GM12878 (cell line): ENCODE data around the gene ARHGEF1. TPM values are rescaled to one million over a fixed set of nuclear protein-coding genes. Genes with fewer than 3 reads are reported as not detected.

Experiments
- BCL11A ChIP-seq: IDR thresholded peaks from 2 replicates; pipeline ENCODE4 v1.6.1; 2011; ENCODE audit warnings: low read depth, low read length
- CBFB ChIP-seq: IDR thresholded peaks from 2 replicates; pipeline ENCODE4 v1.6.1; 2016; ENCODE audit warnings: antibody characterized with exemption, low read depth
- E4F1 ChIP-seq: fragments of 450-650 bp; IDR thresholded peaks from 2 replicates; pipeline ENCODE4 v1.6.1; 2018; ENCODE audit warnings: borderline replicate concordance, mild to moderate bottlenecking; ENCODE audit not compliant: partially characterized antibody
- ELK1 ChIP-seq: IDR thresholded peaks from 2 replicates; pipeline ENCODE4 v1.6.1; 2012; ENCODE audit warnings: low read depth, low read length, improper control_type of control experiment
- JUND ChIP-seq: IDR thresholded peaks from 2 replicates; pipeline ENCODE4 v1.6.1; 2012; ENCODE audit warnings: low read depth, mild to moderate bottlenecking, low read length, improper control_type of control experiment, moderate library complexity
- NR2F1 ChIP-seq: fragments of 450-650 bp; conservative IDR thresholded peaks from 2 replicates; pipeline ENCODE4 v1.6.1; 2017; ENCODE audit warnings: mild to moderate bottlenecking
- PKNOX1 ChIP-seq: fragments of 450-650 bp; IDR thresholded peaks from 2 replicates; pipeline ENCODE4 v1.6.1; 2016; ENCODE audit warnings: mild to moderate bottlenecking
- RBBP5 ChIP-seq: fragments of 200-600 bp; sonication (generic); conservative IDR thresholded peaks from 2 replicates; pipeline ENCODE4 v1.6.1; 2016
- RELA ChIP-seq: fragments of 450-650 bp; IDR thresholded peaks from 2 replicates; pipeline ENCODE4 v1.8.0; 2014; ENCODE audit warnings: borderline replicate concordance; ENCODE audit not compliant: partially characterized antibody
- SIX5 ChIP-seq: IDR thresholded peaks from 2 replicates; pipeline ENCODE4 v1.6.1; 2011; ENCODE audit warnings: mild to moderate bottlenecking, low read depth, low read length, moderate library complexity; ENCODE audit not compliant: severe bottlenecking
- SMAD1 ChIP-seq: fragments of 450-650 bp; IDR thresholded peaks from 2 replicates; pipeline ENCODE4 v1.6.1; 2018; ENCODE audit warnings: mild to moderate bottlenecking, low read depth; ENCODE audit not compliant: partially characterized antibody
- SMAD5 ChIP-seq: IDR thresholded peaks from 2 replicates; pipeline ENCODE4 v1.6.1; 2016; ENCODE audit warnings: antibody characterized with exemption, low read depth
- STAT1 ChIP-seq: fragments of 450-650 bp; conservative IDR thresholded peaks from 2 replicates; pipeline ENCODE4 v1.6.1; 2014; ENCODE audit warnings: antibody characterized with exemption, mild to moderate bottlenecking
- SUPT20H ChIP-seq: IDR thresholded peaks from 2 replicates; pipeline ENCODE4 v1.6.1; 2011; ENCODE audit warnings: low read depth, mild to moderate bottlenecking, low read length, moderate library complexity, borderline replicate concordance; ENCODE audit not compliant: control insufficient read depth
- USF1 ChIP-seq: IDR thresholded peaks from 2 replicates; pipeline ENCODE4 v1.6.1; 2011; ENCODE audit warnings: borderline replicate concordance, low read depth, mild to moderate bottlenecking, moderate library complexity, mixed read lengths, low read length; ENCODE audit not compliant: insufficient read depth; ENCODE audit errors: extremely low read length
- YBX1 ChIP-seq: fragments of 450-650 bp; IDR thresholded peaks from 2 replicates; pipeline ENCODE4 v1.6.1; 2016; ENCODE audit warnings: antibody characterized with exemption
- YY1 ChIP-seq: IDR thresholded peaks from 2 replicates; pipeline ENCODE4 v1.6.1; 2011; ENCODE audit warnings: low read depth, mild to moderate bottlenecking, low read length
- ZBTB33 ChIP-seq: fragments of 450-650 bp; IDR thresholded peaks from 2 replicates; pipeline ENCODE4 v1.6.1; 2017; ENCODE audit warnings: mild to moderate bottlenecking
- polyA plus RNA-seq, 11 experiments: library from polyadenylated mRNA; depleted of rRNA in 4 of 11; unstranded in 6 of 11; stranded (reverse) in 5 of 11; fragments of >200 nt; fragmentation: Nextera tagmentation in 4 of 11; fragmentation: Illumina TruSeq in 1 of 11; extraction: Ambion mirVana in 4 of 11; extraction: Trizol in 1 of 11; gene quantifications; 1 replicate in 1 of 11; 2 replicates in 10 of 11; pipeline versions ENCODE4 v1.2.1 to v1.2.3, GENCODE V29; 2011 to 2016; ENCODE audit warnings: inconsistent platforms in 2 of 11, missing spikeins in 2 of 11, low read depth in 1 of 11
- total RNA-seq, 4 experiments: library from RNA; depleted of rRNA in 3 of 4; stranded (reverse); fragments of >200 nt in 3 of 4; fragmentation: Illumina TruSeq in 1 of 4; extraction: Trizol in 1 of 4; gene quantifications; 2 replicates each; pipeline versions ENCODE4 v1.2.1 to v1.2.3, GENCODE V29; 2013 to 2021

The ARHGEF1 gene
- total and polyA plus RNA-seq, 10 of the 15 experiments (the other 5 are each of a cell fraction or from before 2014, with no cell fraction given): 1.2 to 207 (median 53.9) TPM

- TF ChIP-seq E4F1: no peak
- no peak for TF ChIP-seq STAT1
- TF ChIP-seq BCL11A: peak; percentile 69; the same call in 1 of the 2 replicates
- no peak for TF ChIP-seq SIX5
- no peak for TF ChIP-seq USF1
- no peak; the same call in 1 of the 2 replicates for TF ChIP-seq CBFB
- TF ChIP-seq SUPT20H: no peak
- TF ChIP-seq ZBTB33: no peak
- peak; percentile 17 for TF ChIP-seq SMAD5
- peak; percentile 33; the same call in 1 of the 2 replicates for TF ChIP-seq YY1
- peak; percentile 36; the same call in 1 of the 2 replicates for TF ChIP-seq JUND
- TF ChIP-seq ELK1: peak; percentile 39; the same call in 1 of the 2 replicates
- no peak for TF ChIP-seq RBBP5
- TF ChIP-seq RELA: no peak
- peak; percentile 96 for TF ChIP-seq NR2F1
- TF ChIP-seq PKNOX1: peak; percentile 75
- no peak for TF ChIP-seq YBX1
- no peak for TF ChIP-seq SMAD1
These were observed 11.2 kb upstream of the ARHGEF1 start (continued) for GRCh38 chr19:41871573-41872383.
